GM13977 (cell line): ENCODE results near the gene RBM44.
"Not testable (repeated sequence)": the region's sequence is repeated elsewhere in the genome, so short reads cannot be mapped to it uniquely, and the experiment has no call there.

Experiments
- DNase-seq: peaks from one replicate; pipeline ENCODE4 v3.0.0; 2012; ENCODE audit warnings: low spot score
- in situ Hi-C: fragments of 300-500 bp; cut with MboI; formaldehyde crosslinking; loops from one replicate; pipeline ENCODE4 v1.12.0; 2022; ENCODE audit warnings: low sequenced_read_pairs, low pct_unique_long_range_greater_than_20kb, mixed read lengths, inconsistent platforms; ENCODE audit not compliant: unreplicated experiment
- TF ChIP-seq, protein P1 (sequence below): IDR thresholded peaks from 2 replicates; pipeline ENCODE4 v1.5.1; 2012; ENCODE audit warnings: mild to moderate bottlenecking, control low read depth; ENCODE audit not compliant: insufficient read depth; ENCODE audit errors: extremely low read depth, missing control alignments

The RBM44 gene

DNA sequence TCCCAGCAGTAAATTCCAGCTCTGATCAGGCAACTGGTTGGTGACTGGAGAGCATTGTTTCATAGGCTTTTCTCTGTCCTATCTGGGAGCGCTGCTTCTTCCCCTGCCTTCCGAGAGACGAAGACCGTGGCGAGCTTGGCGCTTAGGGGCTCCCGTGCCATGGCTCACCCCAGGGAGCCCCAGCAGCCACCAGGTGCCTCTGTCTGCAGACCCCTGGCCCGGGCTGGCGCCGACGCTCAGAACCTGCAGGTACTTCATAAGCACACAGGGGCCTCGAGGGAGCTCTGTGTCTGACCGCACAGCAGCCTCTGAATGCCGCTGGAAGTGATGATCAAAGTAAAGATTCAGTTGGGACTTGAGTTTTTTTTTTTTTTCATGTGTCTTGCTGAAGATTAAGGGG, 19.1 kb upstream of the RBM44 start:
- in situ Hi-C loops = no loop called here
- DNase-seq = no peak
- TF ChIP-seq, protein P1, sequence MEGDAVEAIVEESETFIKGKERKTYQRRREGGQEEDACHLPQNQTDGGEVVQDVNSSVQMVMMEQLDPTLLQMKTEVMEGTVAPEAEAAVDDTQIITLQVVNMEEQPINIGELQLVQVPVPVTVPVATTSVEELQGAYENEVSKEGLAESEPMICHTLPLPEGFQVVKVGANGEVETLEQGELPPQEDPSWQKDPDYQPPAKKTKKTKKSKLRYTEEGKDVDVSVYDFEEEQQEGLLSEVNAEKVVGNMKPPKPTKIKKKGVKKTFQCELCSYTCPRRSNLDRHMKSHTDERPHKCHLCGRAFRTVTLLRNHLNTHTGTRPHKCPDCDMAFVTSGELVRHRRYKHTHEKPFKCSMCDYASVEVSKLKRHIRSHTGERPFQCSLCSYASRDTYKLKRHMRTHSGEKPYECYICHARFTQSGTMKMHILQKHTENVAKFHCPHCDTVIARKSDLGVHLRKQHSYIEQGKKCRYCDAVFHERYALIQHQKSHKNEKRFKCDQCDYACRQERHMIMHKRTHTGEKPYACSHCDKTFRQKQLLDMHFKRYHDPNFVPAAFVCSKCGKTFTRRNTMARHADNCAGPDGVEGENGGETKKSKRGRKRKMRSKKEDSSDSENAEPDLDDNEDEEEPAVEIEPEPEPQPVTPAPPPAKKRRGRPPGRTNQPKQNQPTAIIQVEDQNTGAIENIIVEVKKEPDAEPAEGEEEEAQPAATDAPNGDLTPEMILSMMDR = no peak

DNA sequence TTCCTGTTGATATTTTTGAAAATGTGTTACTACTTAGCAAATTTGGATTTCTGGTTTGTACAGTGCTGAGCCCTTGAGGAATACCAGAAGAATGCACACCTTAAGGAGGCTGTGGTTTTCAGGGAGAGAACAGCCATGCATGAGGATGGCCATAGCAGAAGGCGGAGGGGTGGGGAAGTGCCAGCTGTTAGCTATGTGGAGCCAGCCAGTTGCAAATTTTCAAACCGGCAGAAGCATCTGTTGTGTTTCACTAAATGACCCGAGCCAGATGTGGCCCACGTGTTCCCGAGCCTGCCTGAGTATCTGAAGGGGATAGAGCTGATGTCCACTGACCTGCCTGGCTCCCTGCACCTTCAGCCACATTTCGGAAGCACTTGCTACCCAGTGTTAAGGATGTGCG, 16.4 kb upstream of the RBM44 start:
- DNase-seq = no peak
- in situ Hi-C loops = no loop called here
- TF ChIP-seq, protein P1 = no peak

- in situ Hi-C loops, DNase-seq: not testable (repeated sequence)
These were observed 14.9 kb upstream of the RBM44 start for GRCh38 chr2:237783678-237784077.

GRCh38 chr2:237786936-237787335, 11.6 kb upstream of the RBM44 start:
- TF ChIP-seq, protein P1 = no peak
- in situ Hi-C loops = no loop called here

GRCh38 chr2:237790353-237790752, 8.2 kb upstream of the RBM44 start:
- TF ChIP-seq, protein P1 = no peak
- DNase-seq = no peak
- in situ Hi-C loops = no loop called here

More at GRCh38 chr2:237786936-237787335, 11.6 kb upstream of the RBM44 start:
- DNase-seq = no peak

GRCh38 chr2:237791977-237792727, 6.4 kb upstream of the RBM44 start:
- in situ Hi-C loops = no loop called here
- TF ChIP-seq, protein P1 = no peak
- DNase-seq = no peak

- TF ChIP-seq, protein P1 = no peak
- DNase-seq = no peak
- in situ Hi-C loops = no loop called here
These were observed 1.3 kb upstream of the RBM44 start for GRCh38 chr2:237797253-237797652.
